Amniotic stem cell (primary cell): Measurements from ENCODE around the gene MAP1LC3B2.

Experiments used
- DNase-seq: peaks from one replicate; lab custom pipeline; 2025; lab: John Stamatoyannopoulos, UW

Gene MAP1LC3B2

DNA sequence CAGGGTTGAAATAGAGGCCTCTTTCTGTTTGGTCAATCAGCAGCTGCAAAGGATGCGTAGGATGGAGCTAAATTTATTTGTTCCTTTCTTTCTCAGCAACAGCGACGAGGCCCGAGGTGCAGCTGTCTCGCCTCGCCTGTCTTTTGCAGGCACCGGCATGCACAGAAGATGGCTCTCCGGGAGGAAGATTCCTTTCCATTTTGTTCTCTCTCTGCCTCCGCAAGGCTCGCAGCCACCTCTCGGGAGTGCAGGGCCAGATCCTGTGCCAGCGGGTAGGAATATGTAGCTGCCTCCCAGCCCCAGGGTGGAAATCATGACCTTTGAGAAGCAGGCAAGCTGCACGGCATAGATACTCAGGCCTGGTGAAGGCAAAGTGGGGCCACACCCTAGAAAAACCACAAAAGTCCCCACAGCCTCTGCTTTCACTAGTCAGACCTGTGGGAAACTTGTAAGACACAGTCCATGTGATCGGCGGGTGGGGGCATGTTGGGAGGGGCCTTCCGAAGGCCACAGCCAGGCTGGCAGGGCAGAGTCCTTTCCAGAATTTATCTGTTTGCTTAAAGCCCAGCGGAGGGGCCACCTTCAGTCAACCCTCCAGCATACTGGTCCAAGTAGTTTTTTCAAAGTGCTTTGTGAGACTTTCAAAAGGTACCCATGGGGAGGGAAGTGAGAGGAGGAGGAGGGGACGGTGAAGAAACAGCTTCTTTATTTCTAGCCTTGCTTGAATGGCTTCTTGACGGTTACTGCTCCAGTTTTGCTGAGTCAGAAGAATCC lies at the start of gene MAP1LC3B2:
TSS of gene MAP1LC3B2 (plus strand) at position 220 of the 774 bp plus-strand sequence. CDS start 16,562 bp downstream, outside the sequence.
- DNase-seq: no peak

DNA sequence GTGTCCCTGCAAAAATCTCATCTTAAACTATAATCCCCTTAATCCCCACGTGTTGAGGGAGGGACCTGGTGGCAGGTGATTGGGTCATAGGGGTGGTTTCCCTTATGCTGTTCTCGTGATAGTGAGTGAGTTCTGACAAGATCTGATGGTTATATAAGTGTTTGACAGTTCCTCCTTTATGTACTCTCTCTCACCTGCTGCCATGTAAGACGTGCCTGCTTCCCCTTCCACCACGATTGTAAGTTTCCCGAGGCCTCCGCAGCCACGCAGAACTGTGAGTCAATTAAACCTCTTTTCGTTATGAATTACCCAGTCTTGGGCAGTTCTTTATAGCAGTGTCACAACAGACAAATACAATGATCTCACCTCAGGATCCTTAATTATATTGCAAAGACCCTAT lies 45.2 kb upstream of the MAP1LC3B2 start:
- no peak for DNase-seq

DNA sequence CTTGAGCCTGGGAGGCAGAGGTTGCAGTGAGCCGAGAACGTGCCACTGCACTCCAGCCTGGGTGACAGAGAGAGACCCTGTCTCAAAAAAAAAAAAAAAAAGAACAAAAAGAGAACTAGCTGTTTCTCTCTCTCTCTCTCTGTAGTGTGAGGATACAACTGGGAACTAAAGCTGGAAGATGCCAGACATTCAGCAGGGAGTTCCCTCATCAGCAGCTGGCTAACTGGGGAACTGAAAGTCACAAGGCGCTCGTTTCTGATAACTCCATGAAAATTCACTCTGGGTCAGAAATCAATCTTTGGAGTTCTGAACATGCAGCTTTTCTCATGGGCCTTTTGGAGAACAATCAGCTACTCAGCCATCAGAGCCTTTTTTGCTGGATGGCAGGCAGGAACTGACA lies 43.5 kb upstream of the MAP1LC3B2 start:
- DNase-seq: no peak

DNA sequence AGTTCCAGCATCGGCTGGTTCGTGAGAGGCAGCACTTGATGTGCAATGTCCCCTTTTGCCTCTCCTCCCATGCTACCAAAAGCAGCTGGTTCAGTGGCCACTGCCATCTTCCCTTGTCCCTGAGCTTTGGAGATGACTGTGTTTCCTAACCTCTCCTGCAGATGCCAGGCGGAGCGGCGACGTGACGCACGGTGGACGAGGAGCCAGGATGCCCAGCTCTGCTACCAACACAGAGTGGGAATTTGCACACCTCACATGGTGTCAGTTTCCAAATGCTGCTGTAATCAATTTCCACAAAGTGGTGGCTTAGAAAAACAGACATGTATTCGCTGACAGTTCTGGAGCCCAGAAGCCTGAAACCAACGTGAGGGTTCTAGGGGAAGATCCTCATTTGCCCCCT lies 42.5 kb upstream of the MAP1LC3B2 start:
- no peak for DNase-seq

DNA sequence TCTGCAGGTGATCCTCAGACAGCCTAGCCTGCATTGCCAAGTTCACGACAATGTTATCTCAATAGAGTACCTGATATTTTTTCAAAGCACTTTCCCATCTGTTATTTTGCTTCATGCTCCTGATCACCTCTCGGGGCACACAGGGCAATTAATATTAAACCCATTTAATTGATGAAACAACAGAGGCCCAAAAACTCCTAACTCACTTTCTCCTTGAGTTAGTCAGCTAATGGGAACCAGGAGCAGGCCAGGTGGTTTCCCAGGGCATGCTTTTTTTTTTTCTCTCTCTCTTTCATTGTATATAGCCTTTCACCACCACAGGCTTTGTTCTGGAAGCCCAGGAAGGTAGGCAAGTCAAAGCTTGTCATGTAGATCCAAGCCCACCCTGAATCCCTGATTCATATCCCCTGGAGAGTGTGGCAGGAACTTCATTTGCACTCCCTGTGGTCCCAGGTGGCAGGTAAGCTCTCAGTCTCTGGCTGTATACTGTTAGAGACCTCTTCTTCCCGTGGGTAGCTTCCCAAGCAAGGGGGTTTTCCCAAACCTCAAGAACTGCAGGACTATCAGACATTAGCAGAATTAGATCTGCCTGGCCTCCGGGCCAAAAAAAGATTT lies 41.6 kb upstream of the MAP1LC3B2 start:
- no peak for DNase-seq

DNA sequence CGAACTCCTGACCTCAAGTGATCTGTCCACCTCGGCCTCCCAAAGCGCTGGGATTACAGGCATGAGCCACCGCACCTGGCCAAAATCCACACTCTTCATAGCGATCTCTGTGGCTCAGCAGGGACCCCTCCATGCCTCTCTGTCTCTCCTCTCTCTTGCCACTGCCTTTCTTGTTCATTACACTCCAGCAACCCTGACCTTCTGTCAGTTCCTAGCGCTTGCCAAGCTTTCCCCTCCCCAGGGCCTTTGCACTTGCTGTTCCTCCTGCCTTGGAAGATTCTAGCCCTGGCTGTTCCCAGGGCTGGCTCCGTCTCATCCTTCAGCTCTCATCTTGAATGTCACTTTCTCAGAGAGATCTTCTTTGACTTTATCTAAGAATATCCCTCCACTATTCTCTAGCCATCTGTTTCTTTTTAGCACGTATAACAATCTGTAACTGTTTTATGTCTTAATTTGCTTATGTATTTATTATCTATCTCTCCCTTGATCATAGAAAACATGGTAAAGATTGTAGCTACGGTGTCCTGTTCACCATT lies 38.9 kb upstream of the MAP1LC3B2 start:
- no peak for DNase-seq

DNA sequence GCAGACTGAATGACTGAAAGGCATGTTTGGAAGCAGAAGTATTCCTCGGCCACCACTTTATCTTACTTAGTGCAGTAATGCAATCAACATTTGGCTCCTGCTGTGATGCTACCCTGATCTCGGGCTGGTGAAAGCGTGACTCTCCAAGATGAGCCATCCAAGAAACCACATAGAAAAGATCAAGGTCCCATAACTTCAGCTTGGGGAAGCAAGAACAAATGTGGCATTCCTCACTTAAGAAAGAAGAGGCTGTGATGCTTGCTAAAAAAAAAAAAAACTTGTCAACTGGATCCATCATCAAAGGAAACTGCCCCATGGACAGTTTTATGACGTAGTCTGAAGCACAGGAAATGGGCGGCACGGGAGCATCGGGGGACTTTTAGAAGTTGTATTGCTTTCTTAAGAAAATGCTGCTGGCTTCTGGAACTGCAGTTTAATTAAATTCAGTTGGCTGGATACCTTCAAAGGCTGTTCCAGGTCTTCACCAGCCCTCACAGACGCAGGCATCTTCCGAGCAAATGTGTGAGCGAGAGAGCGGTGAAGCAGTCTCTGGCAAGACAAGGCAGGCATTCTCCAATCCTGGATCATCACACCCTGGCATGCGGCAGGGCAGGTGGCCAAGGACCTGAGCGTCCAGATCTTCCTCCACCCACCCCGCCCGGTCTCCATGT lies 38.2 kb upstream of the MAP1LC3B2 start:
- no peak for DNase-seq

DNA sequence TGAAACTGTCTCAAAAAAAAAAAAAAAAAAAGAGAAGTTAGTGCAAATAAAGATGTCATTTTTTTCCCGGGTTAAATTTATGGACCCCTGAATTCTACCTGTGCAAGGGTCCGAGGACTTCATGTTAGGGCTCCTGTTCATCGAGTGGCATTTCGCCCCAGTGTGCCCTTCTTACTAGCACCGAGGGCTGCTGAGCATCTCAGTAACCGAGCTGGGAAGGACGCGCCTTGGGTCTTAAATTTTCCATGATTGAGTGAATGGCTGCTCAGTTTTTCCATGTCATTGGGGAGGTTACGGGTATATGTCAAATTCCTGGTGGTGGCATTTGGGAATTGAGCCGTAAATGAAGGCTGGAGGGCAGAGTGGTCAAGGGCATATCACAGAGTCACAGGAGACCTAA lies 34.9 kb upstream of the MAP1LC3B2 start:
- DNase-seq: no peak

DNA sequence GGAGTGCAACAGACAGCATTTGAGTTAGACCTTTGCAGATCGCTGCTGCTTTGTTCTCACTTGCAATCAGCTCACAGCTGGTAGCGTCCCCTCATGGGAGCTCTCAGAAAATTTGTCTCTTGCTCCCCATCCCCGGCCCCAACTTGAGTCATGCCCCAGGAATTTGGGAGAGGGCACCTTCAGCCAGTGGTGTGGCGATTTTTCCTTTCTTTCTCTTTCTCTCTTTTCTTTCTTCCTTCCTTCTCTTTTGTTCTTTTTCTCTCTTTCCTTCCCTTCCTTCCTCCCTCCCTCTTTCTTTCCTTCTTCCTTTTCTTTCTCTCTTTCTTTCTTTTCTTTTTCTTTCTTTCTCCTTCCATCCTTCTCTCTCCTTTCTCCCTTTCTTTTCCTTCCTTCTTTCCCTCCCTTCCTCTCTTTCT lies 34.2 kb upstream of the MAP1LC3B2 start:
- no peak for DNase-seq

DNA sequence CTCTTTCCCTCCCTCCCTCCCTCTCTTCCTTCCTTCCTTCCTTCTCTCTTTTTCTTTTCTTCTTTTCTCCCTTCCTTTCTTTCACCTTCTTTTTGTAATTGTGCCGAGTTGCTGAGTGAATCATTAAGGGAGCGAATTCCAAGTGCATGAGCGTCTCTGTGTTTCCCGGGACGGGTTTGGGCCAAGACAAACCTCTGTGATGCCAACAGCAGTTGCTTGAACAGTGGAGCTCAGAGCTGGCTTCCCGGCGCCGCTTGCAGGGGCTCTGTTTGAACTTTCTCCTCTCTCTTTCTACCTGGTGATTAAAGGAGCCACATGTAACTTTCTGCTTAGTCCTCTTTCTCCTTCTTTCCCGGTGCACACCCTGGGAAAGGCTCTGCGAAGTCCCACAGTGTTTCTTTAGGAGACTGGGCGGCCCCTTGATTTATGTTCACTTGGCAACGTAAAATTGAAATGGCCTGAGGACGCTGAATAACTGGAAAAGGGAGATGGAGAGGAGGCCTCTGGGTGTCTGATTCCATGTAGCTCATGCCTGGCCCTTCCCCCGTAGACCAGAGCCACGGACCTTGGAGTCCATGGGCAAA lies 33.7 kb upstream of the MAP1LC3B2 start:
- DNase-seq: peak; percentile 77

DNA sequence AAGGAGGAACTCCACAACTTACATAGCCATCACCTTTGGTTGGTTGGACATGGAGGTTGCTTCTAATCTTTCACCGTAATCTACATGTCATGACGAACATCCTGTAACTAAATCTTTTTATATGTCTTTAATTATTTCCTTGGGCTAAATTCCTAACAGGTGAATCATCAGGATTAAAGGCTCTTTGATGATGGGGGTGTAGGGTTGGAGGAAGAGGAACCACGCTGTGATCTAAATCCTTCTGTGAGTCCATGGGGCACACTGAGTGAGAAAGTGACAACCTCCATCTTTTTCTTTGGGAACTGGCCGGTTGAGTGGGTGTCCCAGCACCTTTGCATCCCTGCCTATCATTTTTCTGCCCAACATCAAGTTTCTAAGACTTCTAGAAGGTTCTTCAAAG lies 31.1 kb upstream of the MAP1LC3B2 start:
- no peak for DNase-seq

DNA sequence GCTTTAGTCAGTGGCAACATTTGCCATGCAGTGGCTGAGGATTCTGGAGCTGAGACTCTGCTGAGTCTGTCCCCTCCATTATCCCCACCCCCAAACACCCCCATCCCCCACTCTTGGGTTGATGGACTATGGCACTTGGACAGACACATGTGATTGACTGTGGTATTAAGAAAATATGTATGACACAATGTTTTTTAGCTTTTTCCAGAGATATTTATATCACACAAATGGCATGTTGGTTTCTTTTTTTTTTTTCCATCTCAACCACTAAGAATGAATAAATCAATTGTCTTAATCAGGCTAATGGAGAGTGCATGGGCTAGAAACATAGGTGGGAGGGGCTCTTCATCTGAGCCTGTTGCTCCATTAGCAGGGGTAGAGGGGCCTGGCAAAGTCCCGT lies 30.7 kb upstream of the MAP1LC3B2 start:
- DNase-seq: no peak

DNA sequence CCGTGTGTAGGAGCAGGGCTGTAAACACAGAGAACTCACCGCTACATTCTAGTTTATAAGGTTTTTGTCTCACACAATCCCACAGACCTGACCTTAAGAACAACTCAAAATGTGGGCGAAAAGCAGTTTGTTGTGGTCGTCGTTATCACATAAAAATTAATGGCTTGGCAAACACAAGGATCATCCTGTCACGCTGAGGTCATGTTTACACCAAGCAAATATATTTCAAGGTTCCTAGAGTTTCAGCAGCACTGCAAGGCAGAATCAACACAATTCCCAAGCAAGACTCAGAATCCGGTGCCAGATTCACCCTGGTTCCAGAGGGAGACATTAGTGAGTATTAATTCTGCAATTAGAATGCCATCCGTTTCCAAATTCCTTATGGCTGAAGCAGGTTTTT lies 30.1 kb upstream of the MAP1LC3B2 start:
- DNase-seq: no peak

DNA sequence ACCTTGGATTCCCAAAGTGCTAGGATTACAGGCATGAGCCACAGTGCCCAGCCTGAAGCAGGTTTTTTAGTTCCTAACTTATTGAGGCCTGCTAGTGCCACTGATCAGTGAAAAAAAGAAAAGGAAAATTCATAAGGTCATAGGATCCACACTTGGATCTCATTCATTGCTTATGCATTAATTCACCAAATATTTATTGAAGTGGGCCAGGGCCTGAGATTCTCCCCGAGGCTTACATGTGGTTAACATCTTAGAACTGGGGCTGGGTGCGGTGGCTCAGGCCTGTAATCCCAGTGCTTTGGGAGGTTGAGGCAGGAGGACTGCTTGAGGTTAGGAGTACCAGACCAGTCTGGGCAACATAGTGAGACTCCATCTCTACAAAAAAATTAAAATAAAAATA lies 29.5 kb upstream of the MAP1LC3B2 start:
- DNase-seq: no peak

DNA sequence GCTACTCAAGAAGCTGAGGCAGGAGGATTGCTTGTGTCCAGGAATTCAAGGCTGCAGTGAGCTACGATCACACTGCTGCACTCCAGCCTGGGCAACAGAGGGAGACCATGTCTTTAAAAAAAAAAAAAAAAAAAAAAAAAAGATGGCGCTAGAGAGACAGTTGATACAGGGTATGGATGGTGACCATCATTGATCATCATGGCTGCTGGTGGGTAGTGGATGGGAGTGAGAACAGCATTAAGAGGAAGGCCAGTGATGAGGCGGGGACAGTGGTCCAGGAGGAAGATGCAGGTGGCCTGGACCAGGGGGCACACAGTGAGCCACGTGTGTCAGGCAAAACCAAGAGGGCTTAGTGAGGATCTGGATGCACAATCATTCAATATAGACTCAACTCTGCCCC lies 26.8 kb upstream of the MAP1LC3B2 start:
- DNase-seq: no peak

DNA sequence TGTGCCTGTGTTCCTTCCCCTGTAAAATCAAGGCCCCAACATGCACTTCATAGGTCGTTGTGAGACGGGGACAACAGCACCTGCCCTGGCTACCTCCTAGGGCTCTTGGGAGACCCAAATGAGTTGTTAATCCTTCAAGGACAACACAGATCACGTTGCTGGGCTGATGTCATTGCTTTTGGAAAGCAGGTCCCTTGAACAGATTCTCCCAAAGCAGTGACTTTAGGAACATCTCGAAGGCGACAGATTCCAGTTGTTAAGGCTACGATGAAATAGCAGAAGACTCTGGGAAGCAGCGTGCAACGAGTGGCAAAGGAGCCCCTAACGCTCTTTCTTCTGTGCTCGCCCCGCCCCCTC lies 26.2 kb upstream of the MAP1LC3B2 start:
- no peak for DNase-seq

DNA sequence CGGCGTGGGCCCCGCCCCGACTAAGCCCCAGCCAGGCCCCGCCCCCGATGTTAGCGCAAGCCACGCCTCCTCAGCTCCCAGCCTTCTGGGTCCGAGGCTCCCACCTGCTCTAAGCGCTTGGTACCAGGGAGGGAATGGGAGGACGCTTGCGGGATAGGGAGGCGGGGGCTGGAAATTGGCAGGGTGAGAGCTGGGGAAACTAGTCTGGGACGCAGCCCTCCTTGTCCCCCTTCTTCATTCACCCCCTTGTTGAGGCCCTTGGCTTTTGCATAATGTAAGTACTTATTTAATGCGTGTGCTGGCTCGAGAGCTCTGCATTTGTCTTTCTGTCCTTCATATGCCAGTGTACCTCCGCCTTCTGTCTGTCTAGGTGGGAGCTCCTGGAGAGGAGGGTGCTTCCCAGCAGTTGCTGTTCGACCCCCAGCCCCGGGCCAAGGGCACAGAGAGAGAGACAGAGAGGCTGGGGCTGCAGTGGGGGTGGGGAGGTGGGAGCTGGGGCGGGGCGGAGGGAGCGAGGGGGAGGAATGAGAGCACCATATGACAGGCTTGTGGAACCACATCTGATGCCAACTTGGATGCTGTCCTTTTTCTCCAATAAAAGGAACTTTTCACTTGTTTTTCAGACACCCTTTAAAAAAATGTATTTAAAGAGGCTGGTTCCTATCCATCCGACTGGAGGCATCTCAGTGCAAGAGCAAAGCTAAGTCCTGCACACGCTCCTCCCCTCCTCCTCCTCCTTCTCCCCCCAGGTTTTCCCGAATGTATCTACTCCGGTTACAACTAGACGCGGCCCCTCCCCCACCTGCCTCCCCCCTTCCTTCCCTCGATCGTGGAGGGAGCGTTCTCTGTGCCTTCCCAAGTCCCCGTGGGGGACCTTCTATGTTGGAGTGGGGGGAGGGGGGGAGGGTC lies 25.6 kb upstream of the MAP1LC3B2 start:
- peak; percentile 32 for DNase-seq

DNA sequence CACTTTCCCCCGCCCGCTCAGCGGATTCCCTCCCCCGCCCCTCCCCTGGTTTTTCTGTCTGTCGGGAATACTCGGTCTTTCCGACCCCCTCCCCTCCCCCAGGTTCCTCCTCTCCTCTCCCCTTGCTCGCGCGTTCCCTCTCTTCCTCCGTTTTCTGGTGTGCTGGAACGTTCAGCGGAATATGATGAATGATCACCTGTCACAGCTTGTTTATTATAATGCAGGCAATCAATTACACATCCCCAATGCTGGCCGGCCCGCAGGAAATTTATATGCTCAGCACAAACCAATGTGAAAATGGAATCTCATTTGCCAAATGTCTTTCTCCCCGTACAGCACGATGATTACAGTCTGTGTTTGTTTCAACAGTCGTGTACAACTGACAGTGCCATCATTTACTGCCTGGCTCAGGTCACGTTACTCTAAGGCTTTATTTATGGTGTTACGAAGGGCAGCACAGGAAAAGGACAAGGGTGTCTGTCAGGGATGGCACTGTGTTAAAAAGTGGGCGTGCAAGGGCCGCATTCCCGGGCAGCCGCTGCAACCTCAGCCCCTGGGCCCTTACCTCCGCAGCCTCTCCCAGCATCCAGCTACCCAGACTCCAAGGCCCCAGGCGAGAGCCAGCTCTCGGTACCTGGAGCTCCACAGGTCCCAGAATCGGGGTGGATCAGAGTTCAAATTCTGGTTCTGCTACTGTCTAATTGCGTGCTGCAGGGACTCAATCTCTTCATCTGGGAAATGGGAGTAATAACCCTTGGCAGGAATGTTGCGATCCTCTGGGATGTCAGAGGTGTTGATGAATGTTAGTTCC lies 24.7 kb upstream of the MAP1LC3B2 start:
- no peak for DNase-seq

DNA sequence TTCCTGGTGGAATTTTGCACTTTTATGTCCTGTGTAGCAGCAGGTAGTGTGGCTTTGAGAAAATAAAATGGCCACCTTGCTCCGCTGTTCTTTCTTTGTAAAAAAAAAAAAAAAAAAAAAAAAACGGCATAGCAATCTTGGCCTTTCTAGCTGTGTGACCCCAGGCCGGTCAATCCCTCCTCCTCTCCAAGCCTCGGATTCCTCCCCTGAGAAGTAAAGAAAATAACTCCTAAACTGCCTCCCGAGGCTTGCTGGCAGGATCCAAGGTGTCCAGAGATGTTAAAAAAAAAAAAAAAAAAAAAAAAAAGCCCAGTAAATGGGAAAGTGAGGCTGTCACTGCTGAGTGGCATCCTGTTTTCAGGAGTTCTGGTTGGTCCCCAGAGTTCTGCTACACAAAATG lies 23.9 kb upstream of the MAP1LC3B2 start:
- no peak for DNase-seq

DNA sequence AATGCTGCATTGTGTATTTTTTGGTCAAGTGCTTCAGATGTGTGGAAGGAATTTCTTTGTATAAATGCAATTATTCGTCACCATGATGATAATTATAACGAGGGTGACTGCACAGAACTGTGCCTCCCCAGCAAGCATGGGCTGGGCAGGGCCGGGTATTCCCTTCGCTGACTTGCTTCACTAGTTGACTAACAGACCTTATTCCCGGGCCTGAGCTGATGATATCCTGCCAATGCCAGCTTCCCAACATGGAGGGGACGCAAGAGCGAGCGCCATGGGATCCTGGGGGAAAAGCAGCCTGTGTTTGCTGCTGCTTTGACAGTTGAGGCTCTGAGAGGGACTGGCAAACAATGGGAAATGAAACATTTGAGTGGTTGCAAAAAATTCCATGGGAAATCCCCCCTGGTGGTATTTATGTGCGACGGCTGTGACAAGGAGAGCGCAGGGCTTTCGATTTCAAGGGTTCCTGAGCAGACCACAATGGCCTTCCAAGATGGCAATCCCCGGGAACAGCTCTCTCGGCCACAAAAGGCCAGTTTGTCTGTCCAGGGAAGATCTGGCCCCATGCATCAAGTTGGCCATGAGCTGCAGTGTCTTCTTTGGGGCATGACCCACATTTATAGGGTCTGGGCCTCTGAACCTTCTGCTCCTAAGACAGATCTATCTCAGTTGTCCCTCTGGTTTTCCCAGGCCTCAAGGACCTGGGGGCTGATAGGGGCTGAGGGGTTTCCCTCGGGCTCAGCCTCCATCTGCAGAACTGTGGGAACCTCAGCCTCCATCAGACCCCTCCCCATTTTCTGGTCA lies 21.9 kb upstream of the MAP1LC3B2 start:
- DNase-seq: no peak
